Vagina (tissue), 2 donors: ENCODE results near the gene ADAMTS6. TPM values are rescaled to one million over a fixed set of nuclear protein-coding genes. Genes with fewer than 3 reads are reported as not detected.

Experiments used
- DNase-seq, 2 donors: peaks; one replicate each; pipeline ENCODE4 v3.0.0-alpha.2; 2017; ENCODE audit errors: extremely low spot score in 2 of 2
- H3K27ac ChIP-seq: fragments of 200-600 bp; sonication (generic); one replicate; pipeline ENCODE4 v1.5.1; 2019
- H3K27me3 ChIP-seq: fragments of 200-600 bp; sonication (generic); one replicate; pipeline ENCODE4 v1.5.1; 2019
- H3K36me3 ChIP-seq, 2 donors: fragments of 200-600 bp; sonication (generic); one replicate each; pipeline ENCODE4 v1.5.1; 2017 to 2019
- H3K4me1 ChIP-seq: fragments of 200-600 bp; sonication (generic); one replicate; pipeline ENCODE4 v1.5.1; 2019
- H3K4me3 ChIP-seq, 2 donors: fragments of 200-600 bp; sonication (generic); 1 replicate in 1 of 2; 2 replicates in 1 of 2; pipeline ENCODE4 v1.5.1; 2016 to 2019
- H3K9me3 ChIP-seq: fragments of 200-600 bp; sonication (generic); one replicate; pipeline ENCODE4 v1.5.1; 2019
- POLR2A ChIP-seq, 2 donors: fragments of 450-650 bp; IDR thresholded peaks; one replicate each; pipeline ENCODE4 v1.6.1; 2017; ENCODE audit warnings: antibody characterized with exemption in 2 of 2, mild to moderate bottlenecking in 2 of 2, moderate library complexity in 2 of 2
- POLR2AphosphoS5 ChIP-seq, 2 donors: sonication (generic); formaldehyde crosslinking; IDR thresholded peaks; one replicate each; pipeline ENCODE4 v1.9.0; 2017; ENCODE audit warnings: antibody characterized with exemption in 2 of 2, mild to moderate bottlenecking in 2 of 2, low read depth in 1 of 2; ENCODE audit not compliant: insufficient read depth in 1 of 2
- intact Hi-C: fragments of 100-400 bp; cut with DNase I; formaldehyde crosslinking; loops from one replicate; pipeline ENCODE4 v1.15.1; 2023
- total RNA-seq: library from RNA; depleted of rRNA; stranded (reverse); fragments of >200 nt; gene quantifications from one replicate; pipeline ENCODE4 v1.2.3, GENCODE V29; 2016
- TF ChIP-seq, protein P1 (sequence below), 3 experiments: fragments of 450-650 bp in 2 of 3; fragments of 200-600 bp in 1 of 3; sonication (generic) in 1 of 3; IDR thresholded peaks; one replicate each; pipeline ENCODE4 v1.5.1; 2017 to 2019; ENCODE audit warnings: antibody characterized with exemption in 3 of 3, mild to moderate bottlenecking in 2 of 3, moderate library complexity in 2 of 3

The ADAMTS6 gene
- total RNA-seq, 1 donor from 2014 or later: 1.5 TPM

DNA sequence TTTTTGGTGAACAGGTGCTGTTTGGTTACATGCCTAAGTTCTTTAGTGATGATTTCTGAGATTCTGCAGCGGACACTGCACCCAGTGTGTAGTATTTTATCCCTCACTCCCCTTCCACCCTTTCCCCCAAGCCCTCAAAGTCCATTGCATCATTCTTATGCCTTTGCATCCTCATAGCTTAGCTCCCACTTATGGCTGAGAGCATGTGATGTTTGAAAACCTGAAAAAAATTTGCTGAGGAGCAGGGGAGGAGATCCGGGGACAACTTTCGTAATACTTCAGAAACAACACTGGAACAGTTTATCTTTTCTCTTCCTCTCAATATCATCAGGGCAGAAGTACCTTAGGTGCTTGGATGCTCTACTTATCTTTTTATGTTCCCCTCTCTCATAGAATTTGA, 226.4 kb downstream of the ADAMTS6 start:
- Histone ChIP-seq H3K9me3 (no peaks in the 10 kb centered on the region), H3K36me3 (no peaks in the 10 kb centered on the region), H3K4me3 (no peak overlapping the region), H3K4me1 (no peaks in the 10 kb centered on the region), H3K27me3 (no peaks in the 10 kb centered on the region), H3K27ac (no peak overlapping the region)
- TF ChIP-seq POLR2AphosphoS5 (IDR thresholded peaks at IDR 0.05; ENCODE audit: insufficient read depth in 1 of 2, low read depth in 1 of 2) (no peak), POLR2A (IDR thresholded peaks at IDR 0.05) (no peak)
- TF ChIP-seq, protein P1, sequence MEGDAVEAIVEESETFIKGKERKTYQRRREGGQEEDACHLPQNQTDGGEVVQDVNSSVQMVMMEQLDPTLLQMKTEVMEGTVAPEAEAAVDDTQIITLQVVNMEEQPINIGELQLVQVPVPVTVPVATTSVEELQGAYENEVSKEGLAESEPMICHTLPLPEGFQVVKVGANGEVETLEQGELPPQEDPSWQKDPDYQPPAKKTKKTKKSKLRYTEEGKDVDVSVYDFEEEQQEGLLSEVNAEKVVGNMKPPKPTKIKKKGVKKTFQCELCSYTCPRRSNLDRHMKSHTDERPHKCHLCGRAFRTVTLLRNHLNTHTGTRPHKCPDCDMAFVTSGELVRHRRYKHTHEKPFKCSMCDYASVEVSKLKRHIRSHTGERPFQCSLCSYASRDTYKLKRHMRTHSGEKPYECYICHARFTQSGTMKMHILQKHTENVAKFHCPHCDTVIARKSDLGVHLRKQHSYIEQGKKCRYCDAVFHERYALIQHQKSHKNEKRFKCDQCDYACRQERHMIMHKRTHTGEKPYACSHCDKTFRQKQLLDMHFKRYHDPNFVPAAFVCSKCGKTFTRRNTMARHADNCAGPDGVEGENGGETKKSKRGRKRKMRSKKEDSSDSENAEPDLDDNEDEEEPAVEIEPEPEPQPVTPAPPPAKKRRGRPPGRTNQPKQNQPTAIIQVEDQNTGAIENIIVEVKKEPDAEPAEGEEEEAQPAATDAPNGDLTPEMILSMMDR (IDR thresholded peaks at IDR 0.05): no peak
- DNase-seq: no peak
- intact Hi-C loops: no loop called here

DNA sequence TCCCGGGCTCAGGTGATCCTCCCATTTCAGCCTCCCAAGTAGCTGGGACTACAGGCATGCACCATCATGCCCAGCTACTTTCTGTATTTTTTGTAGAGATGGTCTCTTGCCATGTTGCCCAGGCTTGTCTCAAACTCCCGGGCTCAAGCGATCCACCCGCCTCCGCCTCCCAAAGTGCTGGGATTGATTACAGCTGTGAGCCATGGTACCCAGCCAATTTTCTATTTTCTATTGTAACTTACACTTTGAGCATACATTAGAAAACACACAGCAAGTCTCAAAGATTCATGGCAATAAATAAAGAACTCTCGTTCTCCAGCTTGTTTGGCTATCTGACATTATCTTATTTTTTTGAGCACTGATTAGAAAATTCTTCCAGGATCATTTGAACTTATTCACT, 228.7 kb downstream of the ADAMTS6 start:
- Histone ChIP-seq H3K27ac (no peak overlapping the region), H3K36me3 (no peaks in the 10 kb centered on the region), H3K9me3 (no peaks in the 10 kb centered on the region), H3K27me3 (no peaks in the 10 kb centered on the region), H3K4me3 (no peak overlapping the region), H3K4me1 (no peaks in the 10 kb centered on the region)
- intact Hi-C loops: no loop called here
- TF ChIP-seq POLR2A (IDR thresholded peaks at IDR 0.05) (no peak), POLR2AphosphoS5 (IDR thresholded peaks at IDR 0.05; ENCODE audit: insufficient read depth in 1 of 2, low read depth in 1 of 2) (no peak)
- TF ChIP-seq, protein P1 (IDR thresholded peaks at IDR 0.05): no peak
- DNase-seq: no peak

DNA sequence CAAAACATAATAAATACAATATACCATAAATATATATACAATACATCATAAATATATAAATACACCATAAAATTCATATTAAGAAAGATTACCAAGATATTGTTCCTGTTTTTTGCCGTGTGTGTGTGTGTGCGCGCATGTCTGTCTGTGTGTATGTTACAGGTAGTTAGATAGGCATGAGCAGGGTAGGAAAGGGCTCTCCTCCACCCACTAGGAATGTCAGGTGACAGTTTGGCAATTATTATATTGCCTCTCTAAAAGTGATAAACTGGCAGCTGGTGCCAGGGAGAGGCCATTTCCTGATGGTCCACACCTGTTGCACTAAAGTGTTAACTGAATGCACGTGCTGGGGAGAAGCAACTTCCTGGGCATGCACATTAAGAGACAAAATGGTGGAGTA, 232.8 kb downstream of the ADAMTS6 start:
- Histone ChIP-seq H3K27me3 (no peaks in the 10 kb centered on the region), H3K36me3 (no peaks in the 10 kb centered on the region), H3K27ac (no peak overlapping the region), H3K4me3 (no peak overlapping the region), H3K4me1 (no peaks in the 10 kb centered on the region), H3K9me3 (no peaks in the 10 kb centered on the region)
- intact Hi-C loops: no loop called here
- TF ChIP-seq, protein P1 (IDR thresholded peaks at IDR 0.05): no peak
- no peak for TF ChIP-seq POLR2AphosphoS5 (IDR thresholded peaks at IDR 0.05; ENCODE audit: insufficient read depth in 1 of 2, low read depth in 1 of 2)
- TF ChIP-seq POLR2A (IDR thresholded peaks at IDR 0.05): no peak
- no peak for DNase-seq

DNA sequence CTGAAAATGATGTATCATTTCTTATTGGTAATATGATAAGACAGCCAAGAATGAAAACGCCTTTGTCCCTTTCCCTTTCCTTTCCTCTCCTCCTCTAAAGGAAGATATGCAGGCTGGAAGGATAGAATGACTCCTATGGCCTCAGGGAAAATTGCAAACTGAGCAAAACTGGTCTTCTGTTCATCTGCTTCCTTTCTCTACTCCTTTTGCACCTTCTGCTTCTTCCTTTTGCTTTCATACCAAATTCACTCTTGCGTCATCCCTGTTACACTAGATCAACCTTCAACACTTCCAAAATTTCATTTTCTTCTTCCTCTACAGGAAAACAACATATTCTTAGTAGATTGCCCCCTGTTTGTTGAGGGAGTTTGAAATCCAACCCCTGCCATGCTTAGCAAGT, 234.1 kb downstream of the ADAMTS6 start:
- no peak for TF ChIP-seq POLR2AphosphoS5 (IDR thresholded peaks at IDR 0.05; ENCODE audit: insufficient read depth in 1 of 2, low read depth in 1 of 2)
- TF ChIP-seq POLR2A (IDR thresholded peaks at IDR 0.05): no peak
- TF ChIP-seq, protein P1 (IDR thresholded peaks at IDR 0.05): no peak
- H3K4me3 ChIP-seq: no peak overlapping the region
- no peak for DNase-seq
- H3K27me3 ChIP-seq: no peaks in the 10 kb centered on the region
- H3K36me3 ChIP-seq: no peaks in the 10 kb centered on the region
- no peak overlapping the region for H3K27ac ChIP-seq
- H3K9me3 ChIP-seq: no peaks in the 10 kb centered on the region
- intact Hi-C loops: no loop called here
- no peaks in the 10 kb centered on the region for H3K4me1 ChIP-seq

DNA sequence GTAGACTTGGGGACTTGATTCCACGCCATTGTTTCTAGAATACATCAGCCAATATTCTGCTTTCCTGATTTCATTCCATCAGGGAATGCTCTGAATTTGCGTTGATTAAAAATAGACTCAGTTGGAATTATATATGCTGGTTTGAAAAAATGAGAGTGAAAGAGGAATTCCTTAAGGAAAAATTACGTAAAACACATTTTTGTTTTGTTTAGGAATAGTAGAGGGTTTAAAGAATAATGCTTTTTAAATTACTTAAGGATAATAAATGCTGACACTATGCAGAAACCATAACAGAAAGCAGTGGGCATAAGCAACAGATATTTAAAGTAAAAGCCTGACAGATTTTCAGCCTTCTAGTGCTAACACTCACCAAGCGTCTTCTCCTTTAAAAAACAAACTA, 235.0 kb downstream of the ADAMTS6 start:
- TF ChIP-seq POLR2A (IDR thresholded peaks at IDR 0.05): no peak
- TF ChIP-seq, protein P1 (IDR thresholded peaks at IDR 0.05): no peak
- TF ChIP-seq POLR2AphosphoS5 (IDR thresholded peaks at IDR 0.05; ENCODE audit: insufficient read depth in 1 of 2, low read depth in 1 of 2): no peak
- intact Hi-C loops: no loop called here
- Histone ChIP-seq H3K27me3 (no peaks in the 10 kb centered on the region), H3K9me3 (no peaks in the 10 kb centered on the region), H3K27ac (no peak overlapping the region), H3K4me1 (no peaks in the 10 kb centered on the region), H3K4me3 (no peak overlapping the region), H3K36me3 (no peaks in the 10 kb centered on the region)
- no peak for DNase-seq
